8988T (cell line): Measurements from ENCODE around the gene FRAT2.
"Not testable (repeated sequence)": the region's sequence is repeated elsewhere in the genome, so short reads cannot be mapped to it uniquely, and the experiment has no call there.

ENCODE experiments used
- DNase-seq: peaks from one replicate; pipeline ENCODE4 v3.0.0; 2011

Gene FRAT2

GRCh38 chr10:97321804-97322190, 12.7 kb downstream of the FRAT2 start:
- DNase-seq, result no peak

DNA sequence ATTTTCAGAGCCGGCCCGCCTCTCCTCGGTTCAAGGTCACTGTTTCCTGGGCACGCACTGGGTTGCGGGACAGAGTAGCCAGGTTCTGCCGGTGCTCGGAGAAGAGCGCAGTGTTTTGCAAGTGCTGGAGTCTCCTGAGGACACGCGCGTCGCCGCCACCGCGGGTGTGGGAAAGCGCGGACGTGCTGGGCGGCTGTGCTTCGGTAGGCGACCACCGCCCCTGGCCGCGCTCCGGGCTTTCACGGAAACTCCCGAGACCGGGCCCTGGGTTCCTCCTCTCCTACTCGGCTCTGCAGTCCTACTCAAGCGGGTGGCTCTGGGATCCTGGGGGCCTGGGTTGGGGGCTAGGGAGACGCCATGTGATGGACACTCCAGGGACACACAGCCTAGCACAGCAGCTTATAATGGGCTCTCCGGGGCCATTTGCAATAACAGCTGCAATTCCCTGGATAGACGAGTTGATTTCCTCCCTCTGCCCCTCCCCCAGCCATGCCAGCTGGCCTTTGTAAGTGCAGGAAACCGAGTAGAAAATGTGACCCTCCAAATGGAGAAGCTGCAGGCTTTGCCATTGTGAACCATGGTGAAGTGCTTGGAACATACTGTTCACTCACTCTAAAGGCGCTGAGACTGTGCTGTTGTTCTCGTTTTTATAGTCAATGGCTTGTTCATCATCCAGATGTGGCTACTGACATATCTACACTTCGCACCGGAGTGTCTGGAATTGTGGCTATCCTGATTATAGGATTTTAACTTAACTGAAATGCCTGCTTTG, 13.3 kb downstream of the FRAT2 start:
- DNase-seq, result no peak

DNA sequence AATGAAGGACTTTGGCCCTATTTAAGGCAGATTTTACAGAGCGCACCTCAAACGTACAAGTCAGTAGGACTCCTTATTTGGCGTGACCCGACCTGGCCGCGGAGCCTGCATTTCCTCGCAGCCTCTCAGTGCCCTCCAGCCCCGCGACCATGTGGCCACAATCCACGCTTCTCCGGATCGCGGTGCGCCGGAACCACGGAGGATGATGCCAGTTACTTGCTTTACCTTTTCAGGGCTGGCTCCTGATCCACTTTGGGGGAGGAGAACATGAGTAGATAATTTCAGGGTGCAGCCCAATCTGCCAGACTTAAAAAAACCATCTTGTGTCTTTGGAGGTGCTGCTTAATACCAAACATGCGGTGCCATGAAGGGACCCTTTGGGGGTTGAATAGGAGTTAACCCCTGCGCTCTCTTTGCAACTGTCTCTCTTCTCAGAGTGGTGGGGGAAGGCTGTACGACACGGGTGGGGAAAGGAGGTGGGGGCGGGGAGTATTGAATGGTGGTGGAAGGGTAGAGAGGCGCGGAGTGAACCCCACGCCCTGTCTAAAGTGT, 14.0 kb downstream of the FRAT2 start:
- no peak for DNase-seq

GRCh38 chr10:97319671-97320479, 14.7 kb downstream of the FRAT2 start:
- peak; percentile 72 for DNase-seq

DNA sequence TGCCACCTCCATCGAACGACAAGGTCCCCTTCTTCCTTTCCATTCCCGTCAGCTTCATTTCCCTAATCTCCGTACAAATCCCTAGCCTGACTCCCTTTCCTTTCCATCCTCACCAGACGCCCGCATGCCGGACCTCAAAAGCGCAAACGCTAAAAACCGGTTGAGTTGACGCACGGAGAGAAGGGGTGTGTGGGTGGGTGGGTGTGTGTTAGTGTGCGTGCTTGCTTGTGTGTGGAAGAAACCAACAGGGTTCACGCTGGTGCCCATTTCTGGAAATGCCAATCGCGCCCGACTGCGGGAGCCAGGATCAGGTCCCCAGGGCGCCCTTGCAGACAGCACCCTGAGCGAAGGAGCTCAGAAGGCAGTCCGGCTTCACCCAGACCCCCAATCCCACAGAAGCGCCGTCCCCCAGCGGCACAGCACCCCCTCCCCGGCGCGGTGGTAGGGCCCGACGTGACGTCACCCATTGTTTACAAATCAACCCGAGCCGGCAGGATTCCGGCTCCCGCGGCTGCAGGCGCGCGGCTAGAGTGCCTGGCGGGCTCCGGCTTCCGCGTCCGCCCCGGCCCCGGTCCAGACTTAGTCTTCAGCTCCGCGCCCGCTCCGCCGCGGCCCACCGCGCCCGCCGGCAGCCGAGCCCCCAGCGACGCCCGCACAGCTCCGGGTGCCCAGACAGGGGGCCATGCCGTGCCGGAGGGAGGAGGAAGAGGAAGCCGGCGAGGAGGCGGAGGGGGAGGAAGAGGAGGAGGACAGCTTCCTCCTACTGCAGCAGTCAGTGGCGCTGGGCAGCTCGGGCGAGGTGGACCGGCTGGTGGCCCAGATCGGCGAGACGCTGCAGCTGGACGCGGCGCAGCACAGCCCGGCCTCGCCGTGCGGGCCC, 15.5 kb downstream of the FRAT2 start, which contains the start of gene FRAT1:
FRAT1 (plus strand) TSS at position 500 of the 880 bp plus-strand sequence; CDS start at position 683, 183 bp downstream.
- DNase-seq, result peak; percentile 61

GRCh38 chr10:97314671-97315070, 19.9 kb downstream of the FRAT2 start:
- no peak for DNase-seq

- DNase-seq, result no peak
These were observed 21.6 kb downstream of the FRAT2 start for GRCh38 chr10:97312897-97313296.

DNA sequence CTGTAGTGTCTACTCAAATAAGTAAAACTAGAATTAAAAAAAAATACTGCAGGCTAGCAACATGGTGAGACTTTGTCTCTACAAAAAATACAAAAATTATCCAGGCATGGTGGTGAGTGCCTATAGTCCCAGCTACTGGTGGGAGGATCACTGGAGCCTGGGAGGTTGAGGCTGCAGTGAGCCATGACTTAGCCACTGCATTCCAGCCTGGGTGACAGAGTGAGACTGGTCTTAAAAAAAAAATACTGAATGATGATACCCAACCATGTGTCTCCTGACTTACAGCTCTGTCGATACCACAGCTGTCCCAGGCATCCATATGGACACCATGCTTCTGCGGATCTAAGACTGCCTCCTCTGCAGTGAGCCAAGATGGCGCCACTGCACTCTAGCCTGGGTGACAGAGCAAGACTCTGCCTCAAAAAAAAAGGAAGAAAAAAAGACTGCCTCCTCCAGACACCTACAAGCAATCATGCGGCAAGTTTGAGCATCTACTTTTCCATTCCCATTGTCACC, 23.4 kb downstream of the FRAT2 start:
- no peak for DNase-seq

GRCh38 chr10:97307866-97308780, 26.4 kb downstream of the FRAT2 start:
- DNase-seq, result no peak

DNA sequence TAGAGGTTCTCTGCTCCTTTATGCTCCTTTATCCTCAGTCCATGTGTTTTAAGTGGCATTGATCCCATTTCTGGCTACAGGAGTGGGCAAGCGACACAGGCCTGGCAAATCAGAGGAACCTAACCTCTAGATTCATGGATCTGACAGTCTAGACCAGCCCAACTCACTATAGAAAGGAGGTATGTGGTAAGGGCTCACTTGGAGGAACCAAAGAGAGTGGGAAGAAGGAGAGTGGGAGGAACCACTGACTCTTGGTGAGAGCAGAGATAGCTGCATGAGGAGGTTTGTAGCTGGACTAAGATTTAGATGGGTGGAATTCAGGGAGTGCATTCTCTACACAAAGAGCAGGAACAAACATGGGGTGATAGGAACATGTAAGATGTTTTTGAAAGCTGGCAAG, 27.1 kb downstream of the FRAT2 start:
- DNase-seq, result no peak

DNA sequence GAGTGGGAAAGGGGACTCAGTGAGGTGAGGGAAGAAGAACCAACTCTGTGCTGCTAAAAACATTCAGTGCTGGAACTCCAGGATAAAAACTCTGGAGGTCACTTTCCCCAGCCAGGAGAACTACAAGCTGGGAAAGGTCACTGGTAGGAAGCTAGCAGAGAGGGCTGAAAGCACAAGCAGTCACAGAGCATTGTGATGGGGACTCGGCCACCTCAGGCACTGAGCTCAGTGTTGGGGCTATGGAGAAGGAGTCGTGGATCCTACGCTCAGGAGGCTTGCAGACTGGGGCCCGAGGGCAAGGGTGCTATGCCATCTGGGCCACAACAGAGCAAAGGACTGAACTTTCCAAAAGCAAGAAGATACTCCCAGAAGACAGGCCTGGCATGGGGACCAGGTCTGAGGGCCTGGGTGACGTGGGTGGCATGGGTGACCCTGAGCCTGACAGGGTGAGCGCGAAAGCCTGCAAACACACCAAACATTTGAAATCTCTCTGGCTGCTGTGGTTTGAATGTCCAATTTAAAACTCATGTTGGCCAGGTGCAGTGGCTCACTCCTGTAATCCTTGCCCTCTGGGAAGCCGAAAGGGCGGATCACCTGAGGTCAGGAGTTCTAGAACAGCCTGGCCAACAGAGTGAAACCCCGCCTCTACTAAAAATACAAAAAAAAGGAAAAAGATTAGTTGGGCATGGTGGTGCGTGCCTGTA, 32.3 kb downstream of the FRAT2 start:
- DNase-seq, result no peak

DNA sequence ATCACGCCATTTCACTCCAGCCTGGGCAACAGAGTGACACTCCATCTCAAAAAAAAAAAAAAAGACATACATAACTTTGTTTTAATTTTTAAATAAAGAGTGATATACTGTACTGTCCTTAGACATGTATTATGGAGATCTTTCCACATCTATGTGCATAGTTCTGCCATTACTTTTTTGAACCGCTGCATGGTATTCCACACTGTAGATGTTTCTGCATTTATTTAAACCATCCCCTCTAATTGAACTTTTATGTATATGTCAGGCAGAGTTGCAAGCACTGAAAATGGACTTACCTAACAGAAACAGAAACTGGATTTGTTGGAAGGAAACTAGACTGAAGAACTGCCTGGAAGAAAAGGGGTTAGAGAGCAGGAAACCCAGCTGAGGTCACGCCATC, 33.5 kb downstream of the FRAT2 start:
- no peak for DNase-seq

DNA sequence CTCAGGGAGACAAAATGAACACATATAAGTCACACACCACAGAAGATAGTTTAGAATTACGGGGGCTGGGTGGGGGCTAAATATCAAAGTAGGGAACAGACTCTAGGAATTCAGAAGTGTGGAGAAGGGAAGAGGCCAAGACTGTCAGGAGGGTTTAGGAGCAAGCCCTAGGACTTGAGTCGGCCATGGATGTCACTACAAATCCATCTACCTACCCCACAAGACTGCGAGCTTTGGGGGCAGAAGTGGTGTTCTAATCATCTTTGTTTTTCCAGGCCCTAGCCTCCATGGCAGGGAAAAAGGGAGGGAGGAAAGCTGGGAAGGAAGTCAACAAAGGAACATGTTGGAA, 36.3 kb downstream of the FRAT2 start:
- DNase-seq, result no peak

- DNase-seq, result no peak
These were observed 36.8 kb downstream of the FRAT2 start for GRCh38 chr10:97297556-97298222.

DNA sequence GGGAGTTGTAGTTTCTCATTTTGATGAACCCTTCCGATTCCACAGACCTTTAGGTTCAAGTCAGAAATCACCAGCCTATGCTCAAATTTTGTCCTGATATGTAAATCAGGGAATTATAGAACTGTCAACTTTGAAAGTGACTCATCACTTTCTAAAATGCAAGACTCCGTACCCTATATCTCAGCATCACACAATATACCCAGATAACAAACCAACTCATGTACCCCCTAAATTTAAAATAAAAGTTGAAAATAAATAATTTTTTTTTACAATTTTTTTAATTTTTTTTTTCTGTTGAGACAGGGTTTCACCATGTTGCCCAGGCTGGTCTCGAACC, 41.7 kb downstream of the FRAT2 start:
- DNase-seq, result no peak

DNA sequence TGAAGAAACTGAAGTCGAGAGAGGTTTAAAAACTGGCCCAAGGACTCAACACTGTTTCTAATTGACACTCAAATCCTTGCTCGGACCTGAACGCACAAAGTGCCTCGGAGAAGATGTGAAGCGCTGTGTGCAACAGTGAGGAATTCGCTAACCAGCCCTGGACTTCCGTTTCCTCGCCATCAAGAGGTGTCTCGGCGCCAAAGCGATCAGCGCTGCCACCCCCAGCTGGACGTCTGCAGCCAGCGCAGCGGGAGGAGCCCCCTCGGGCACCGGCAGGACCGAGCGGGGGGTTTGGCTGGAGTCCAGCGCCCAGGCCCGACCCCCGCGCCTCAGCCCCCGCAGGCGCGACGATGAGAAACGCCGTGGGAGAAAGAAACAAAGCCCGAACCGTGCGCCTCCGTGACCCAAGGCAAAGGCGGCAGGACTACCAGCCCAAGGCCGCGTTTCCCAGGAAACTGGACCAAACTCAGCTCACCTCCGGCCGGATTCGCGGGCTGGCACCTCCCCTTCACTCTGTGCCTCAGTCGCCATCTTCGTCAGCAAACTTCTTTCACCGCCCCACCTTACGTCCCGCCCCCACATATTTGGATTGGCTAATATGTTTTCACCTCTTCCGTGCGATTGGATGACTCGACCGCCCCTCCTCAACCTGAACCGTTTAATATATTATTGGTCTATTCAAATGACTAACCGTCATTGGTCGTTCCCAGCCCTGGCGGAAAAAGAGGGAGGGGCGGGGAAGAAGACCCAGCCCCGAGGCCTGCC, 42.2 kb downstream of the FRAT2 start, which contains the start of gene ARHGAP19:
ARHGAP19 (minus strand) TSS at position 541 of the 765 bp plus-strand sequence; CDS start at position 531, 10 bp downstream.
- peak; percentile 61 for DNase-seq

DNA sequence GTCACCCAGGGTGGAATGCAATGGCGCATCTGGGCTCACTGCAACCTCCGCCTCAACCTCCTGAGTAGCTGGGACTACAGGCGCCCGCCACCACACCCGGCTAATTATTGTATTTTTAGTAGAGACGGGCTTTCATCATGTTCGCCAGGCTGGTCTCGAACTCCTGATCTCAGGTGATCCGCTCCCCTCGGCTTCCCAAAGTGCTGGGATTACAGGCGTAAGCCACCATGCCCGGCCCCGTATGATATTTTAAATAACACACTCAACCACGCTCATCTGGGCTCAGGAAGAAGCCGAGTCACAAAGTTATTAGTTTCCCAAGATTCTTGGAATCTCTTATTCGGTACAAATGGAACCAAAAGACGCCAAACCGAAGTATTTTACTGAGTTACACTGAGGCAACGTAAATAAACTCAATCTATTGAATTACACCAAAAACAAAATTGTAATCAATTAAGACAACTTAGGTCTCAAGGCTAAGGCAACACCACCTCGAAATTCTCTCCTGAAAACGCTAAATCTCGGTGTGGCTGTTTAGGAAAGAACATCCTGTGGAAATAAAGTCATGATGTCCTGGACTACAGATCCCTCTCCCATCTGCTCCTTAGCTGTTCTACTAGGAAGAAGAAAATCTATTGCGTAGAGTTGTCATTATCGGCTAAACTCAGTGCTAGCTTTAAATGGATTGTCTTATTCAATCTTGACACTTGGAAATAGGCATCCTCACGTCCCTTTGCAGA, 43.0 kb downstream of the FRAT2 start:
- no peak for DNase-seq

DNA sequence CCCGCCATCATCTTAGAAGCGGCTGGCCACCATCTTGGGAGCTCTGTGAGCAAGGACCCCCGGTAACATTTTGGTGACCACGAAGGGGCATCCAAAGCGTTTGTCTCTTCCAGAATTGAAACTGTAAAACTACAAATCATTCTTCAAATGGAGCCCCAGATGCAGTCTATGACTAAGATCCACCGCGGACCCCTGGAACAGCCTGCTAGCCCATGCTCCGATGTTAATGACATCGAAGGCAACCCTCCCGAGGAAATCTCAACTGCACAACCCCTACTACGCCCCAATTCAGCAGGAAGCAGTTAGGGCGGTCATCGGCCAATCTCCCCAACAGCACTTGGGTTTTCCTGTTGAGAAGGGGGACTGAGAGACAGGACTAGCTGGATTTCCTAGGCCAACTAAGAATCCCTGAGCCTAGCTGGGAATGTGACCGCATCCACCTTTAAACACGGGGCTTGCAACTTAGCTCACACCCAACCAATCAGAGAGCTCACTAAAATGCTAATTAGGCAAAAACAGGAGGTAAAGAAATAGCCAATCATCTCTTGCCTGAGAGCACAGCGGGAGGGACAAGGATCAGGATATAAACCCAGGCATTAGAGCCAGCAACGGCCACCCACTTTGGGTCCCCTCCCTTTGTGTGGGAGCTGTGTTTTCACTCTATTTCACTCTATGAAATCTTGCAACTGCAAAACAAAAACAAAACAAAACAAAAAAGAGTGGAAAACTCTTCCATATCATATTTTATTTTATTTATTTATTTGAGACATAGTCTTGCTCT, 43.8 kb downstream of the FRAT2 start:
- not testable (repeated sequence) for DNase-seq
